GM06990 (cell line): Measurements from ENCODE around the gene PRUNE2.

Experiments
- DNase-seq: peaks from one replicate; pipeline ENCODE4 v3.0.0-alpha.2; 2011; ENCODE audit not compliant: insufficient read length; ENCODE audit errors: extremely low read depth
- H3K27me3 ChIP-seq: replicated peaks from 2 replicates; pipeline ENCODE4 v1.6.0; 2011; ENCODE audit warnings: low read length; ENCODE audit not compliant: control insufficient read depth, insufficient read depth
- H3K36me3 ChIP-seq: 2 replicates; pipeline ENCODE4 v1.5.1; 2011; ENCODE audit warnings: low read length; ENCODE audit not compliant: control insufficient read depth, insufficient read depth
- H3K4me3 ChIP-seq: replicated peaks from 2 replicates; pipeline ENCODE4 v1.5.1; 2011; ENCODE audit warnings: low read depth, mild to moderate bottlenecking, control low read depth, low read length
- CTCF ChIP-seq: IDR thresholded peaks from 2 replicates; pipeline ENCODE4 v1.5.1; 2011; ENCODE audit warnings: low read length, control low read depth, mild to moderate bottlenecking, inconsistent platforms; ENCODE audit not compliant: insufficient read depth, poor library complexity, severe bottlenecking

Gene PRUNE2

DNA sequence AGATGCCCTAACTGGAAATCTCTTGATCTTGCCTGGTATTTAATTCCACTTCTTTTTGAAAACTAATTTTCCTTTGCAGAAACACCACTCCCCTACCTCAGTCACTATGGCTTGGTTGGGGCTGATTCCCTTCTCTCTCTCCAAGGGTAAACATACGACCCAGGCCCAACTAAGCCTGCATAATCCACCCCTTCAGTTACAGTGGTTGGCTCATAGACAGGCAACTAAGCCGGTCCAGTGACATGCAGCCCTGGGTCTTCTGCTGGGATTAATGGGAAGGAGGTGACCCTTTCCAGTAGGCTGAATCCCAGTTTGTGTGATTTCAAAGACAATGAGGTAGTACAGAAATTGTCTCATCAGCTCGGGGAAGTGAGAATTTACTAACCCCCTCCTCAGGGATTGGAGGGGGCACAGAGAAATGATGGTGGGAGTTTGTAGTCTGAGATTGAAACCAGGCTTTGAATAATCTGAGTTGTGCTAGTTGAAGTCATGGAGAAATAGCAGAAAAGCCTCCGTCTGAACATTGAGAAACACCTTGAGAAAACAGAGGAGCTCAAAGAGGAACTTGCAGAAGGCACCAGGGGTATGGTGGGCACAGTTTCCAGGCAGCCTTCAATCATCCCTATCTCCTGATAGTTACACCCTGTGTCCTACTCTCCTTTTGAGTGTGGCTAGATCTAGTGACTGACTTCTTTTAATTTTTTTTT is 298.0 kb downstream of the PRUNE2 start:
- H3K27me3 ChIP-seq = no peaks in the 10 kb centered on the region
- TF ChIP-seq CTCF = no peak

DNA sequence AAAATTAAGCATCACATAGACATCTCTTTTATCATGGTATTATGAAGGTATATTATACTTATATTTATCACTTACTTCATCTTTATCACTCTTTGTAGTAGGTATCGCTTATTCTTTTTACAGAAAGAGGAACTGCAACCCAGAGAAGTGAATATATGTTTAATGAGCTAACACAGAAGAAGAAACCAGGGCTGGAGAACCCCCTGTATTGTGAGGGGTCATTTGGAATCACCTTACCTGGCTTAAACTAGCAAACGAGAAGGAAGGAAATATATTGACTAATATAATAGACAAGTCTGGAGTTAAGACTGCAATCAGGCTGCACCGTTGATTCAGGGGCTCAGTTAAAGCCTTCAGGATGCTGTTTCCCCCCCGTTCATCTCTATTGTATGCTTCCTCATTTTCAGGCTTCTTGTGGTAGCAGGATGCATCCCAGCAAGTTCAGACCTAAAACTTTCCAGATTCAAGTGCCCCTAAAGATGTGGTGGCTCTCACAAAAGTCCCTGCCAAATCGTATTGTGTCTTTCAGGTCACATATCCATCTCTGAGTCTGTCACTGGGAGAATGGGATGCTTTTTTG is 300.5 kb downstream of the PRUNE2 start:
- Histone ChIP-seq H3K27me3 (no peaks in the 10 kb centered on the region), H3K36me3 (no peaks in the 10 kb centered on the region), H3K4me3 (no peak overlapping the region)
- DNase-seq = peak; percentile 65
- TF ChIP-seq CTCF = no peak

More for the DNA sequence above, 298.0 kb downstream of the PRUNE2 start:
- Histone ChIP-seq H3K36me3 (no peaks in the 10 kb centered on the region), H3K4me3 (no peak overlapping the region)
- DNase-seq = no peak

DNA sequence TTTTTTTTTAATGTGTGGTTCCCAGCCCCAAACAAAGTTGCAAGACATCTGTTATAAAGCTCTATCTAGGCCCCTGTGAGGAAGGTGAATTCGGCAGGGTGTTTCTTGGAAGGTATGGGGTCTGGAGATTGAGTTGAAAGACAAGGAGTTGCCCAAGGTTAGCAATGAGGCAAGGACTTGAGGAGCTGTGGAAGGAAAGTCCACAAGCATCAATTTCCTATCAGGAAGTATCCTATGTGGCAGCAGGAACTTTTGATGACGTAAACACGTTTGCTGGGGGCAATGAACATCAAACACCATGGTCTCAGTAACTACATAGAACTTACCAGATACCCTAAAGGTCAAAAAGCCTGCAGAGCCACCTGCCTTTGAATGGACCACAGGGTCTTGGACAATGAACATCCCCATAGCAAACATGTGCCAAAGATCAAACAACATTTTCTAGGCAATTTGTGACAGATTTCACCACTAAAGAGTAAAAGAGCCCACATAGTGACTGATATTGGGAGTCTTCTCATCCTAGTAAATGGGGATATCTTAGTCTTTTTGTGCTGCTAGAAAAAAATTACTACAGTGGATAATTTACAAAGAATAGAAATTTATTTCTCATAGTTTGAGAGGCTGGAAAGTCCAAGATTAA is 301.9 kb downstream of the PRUNE2 start:
- DNase-seq = no peak
- Histone ChIP-seq H3K27me3 (no peaks in the 10 kb centered on the region), H3K4me3 (no peak overlapping the region), H3K36me3 (no peaks in the 10 kb centered on the region)
- TF ChIP-seq CTCF = no peak

DNA sequence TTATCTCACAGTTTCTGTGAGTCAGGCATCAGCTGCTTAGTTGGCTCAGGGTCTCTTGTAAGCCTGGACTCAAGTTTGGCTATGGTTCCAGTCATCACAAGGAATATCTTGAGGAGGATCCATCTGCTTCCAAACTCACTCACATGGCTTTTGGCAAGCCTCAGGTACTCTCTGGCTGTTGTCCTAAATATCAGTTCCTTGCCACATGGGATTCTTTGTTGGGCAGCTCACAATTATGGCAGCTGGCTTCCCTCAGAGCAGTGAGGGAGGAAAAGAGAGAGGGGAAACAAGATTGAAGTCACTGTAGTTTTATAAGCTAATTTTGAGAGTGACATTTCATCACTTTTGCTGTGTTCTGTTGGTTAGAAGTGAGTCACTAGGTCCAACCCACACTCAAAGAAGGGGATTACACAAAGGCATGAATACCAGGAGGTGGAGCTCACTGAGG is 302.4 kb downstream of the PRUNE2 start:
- Histone ChIP-seq H3K4me3 (no peak overlapping the region), H3K27me3 (no peaks in the 10 kb centered on the region), H3K36me3 (no peaks in the 10 kb centered on the region)
- TF ChIP-seq CTCF = no peak
- DNase-seq = no peak

DNA sequence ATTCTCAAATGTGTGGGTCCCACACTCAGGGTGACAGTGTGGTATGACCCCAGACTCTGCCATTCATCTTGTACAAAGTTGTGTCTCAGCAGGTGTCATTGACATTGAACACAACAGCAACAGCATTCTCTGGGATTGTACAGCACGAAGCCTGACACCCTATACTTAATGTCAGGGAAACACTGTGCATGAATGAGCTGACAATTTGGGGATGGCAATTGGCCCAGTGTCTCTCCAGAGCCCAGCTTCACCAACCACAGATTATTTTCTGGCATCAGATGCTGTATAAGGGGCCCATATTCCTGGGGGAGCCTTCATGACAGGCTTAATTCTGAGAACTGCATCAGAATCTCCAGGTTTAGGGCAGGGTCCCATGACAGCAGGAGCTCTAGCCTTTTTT is 303.7 kb downstream of the PRUNE2 start:
- DNase-seq = no peak
- no peak for TF ChIP-seq CTCF

More for the DNA sequence above, 303.7 kb downstream of the PRUNE2 start:
- Histone ChIP-seq H3K27me3 (no peaks in the 10 kb centered on the region), H3K36me3 (no peaks in the 10 kb centered on the region), H3K4me3 (no peak overlapping the region)
